Measurements from ENCODE around the gene PACSIN2. TPM values are rescaled to one million over a fixed set of nuclear protein-coding genes. Genes with fewer than 3 reads are reported as not detected.
"Not testable (repeated sequence)": the region's sequence is repeated elsewhere in the genome, so short reads cannot be mapped to it uniquely, and the experiment has no call there.

Gene PACSIN2
- total RNA-seq, 1 donor from 2014 or later = 61.0 TPM

DNA sequence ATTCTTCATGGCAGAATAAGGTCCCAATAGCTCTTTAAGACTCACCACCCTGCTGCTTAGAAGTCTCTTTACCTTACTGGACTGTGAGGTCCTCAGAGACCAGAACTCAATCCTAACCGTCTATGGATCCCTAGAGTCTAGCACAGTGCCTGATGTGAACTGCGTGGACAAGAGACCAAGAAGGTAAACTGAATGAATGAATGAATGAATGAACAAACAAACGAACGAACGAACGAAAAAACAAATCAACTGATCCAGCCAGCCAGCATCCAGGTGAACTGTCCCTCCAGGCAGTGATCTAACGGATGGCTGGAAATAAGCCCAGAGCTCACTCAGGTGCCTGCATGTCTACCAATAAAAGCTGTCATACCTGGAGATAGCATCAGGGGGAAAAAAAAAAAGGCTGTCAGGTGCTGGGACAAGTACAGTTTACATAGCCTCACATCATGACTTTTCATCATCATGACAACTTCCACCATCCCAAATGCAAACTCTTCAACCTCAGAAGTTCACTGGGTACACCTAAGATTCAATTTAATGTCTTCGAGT lies 59.8 kb downstream of the PACSIN2 start:
- TF ChIP-seq, protein P1, sequence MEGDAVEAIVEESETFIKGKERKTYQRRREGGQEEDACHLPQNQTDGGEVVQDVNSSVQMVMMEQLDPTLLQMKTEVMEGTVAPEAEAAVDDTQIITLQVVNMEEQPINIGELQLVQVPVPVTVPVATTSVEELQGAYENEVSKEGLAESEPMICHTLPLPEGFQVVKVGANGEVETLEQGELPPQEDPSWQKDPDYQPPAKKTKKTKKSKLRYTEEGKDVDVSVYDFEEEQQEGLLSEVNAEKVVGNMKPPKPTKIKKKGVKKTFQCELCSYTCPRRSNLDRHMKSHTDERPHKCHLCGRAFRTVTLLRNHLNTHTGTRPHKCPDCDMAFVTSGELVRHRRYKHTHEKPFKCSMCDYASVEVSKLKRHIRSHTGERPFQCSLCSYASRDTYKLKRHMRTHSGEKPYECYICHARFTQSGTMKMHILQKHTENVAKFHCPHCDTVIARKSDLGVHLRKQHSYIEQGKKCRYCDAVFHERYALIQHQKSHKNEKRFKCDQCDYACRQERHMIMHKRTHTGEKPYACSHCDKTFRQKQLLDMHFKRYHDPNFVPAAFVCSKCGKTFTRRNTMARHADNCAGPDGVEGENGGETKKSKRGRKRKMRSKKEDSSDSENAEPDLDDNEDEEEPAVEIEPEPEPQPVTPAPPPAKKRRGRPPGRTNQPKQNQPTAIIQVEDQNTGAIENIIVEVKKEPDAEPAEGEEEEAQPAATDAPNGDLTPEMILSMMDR (IDR thresholded peaks at IDR 0.05; ENCODE audit: unreplicated experiment) = no peak
- H3K27me3 Mint-ChIP-seq = no peaks in the 10 kb centered on the region
- no peak overlapping the region for H3K4me3 Mint-ChIP-seq (ENCODE audit: low read depth)
- peaks cover 6% of the 10 kb centered on the region for H3K9me3 Mint-ChIP-seq (ENCODE audit: low read depth)
- H3K4me1 Mint-ChIP-seq (ENCODE audit: low read depth) = peaks cover 50% of the 10 kb centered on the region
- no peak for DNase-seq (ENCODE audit: low spot score, unreplicated experiment)
- H3K36me3 Mint-ChIP-seq (ENCODE audit: insufficient read depth) = peaks cover 6% of the 10 kb centered on the region
- no peak overlapping the region for H3K27ac Mint-ChIP-seq

DNA sequence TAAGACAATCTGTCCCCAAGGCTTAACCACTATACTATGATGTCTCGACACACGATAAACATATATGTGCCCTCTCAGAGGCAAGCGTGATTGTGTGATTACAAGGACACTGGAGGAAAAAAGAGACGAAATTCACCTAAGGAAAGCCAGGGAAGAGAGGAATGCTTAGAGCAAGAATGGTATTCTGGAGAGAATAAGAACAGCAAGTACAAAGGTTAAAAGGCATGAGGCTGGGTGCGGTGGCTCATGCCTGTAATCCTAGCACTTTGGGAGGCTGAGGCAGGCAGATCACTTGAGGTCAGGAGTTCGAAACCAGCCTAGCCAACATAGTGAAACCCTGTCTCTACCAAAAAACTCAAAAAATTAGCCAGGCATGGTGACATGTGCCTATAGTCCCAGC lies 61.2 kb downstream of the PACSIN2 start:
- H3K36me3 Mint-ChIP-seq (ENCODE audit: insufficient read depth); DNase-seq (ENCODE audit: low spot score, unreplicated experiment); H3K4me3 Mint-ChIP-seq (ENCODE audit: low read depth); H3K27me3 Mint-ChIP-seq; H3K27ac Mint-ChIP-seq; H3K9me3 Mint-ChIP-seq (ENCODE audit: low read depth): not testable (repeated sequence)
- H3K4me1 Mint-ChIP-seq (ENCODE audit: low read depth) = peaks cover 38% of the 10 kb centered on the region

DNA sequence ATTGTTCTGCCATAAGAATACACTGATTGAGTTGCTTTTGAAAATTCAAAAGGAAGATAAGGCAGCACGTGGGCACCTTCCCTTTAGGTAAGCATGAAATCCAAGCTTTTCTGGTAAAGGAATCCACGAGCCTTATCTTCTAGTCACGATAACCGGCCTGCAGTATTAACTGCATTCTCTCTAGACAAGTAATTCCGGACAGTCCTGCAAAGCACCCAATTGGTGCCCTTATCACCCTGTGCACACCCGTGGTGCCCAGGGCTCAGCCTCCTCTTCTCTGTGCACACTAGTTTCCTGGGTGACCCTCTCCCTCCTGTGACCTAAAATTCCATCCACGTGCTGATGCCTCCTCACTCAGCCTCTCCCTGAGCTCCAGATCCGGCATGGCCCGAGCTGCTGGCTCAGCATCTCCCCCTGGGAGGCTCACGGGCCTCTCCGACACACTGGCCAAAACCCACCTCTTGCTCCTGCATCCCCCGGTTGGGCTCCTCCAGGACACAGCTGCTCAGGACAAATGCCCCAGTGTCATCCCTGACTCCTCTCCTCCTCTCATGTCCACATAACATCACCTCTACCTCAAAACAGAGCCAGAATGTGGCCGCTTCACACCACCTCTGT lies 63.7 kb downstream of the PACSIN2 start:
- Mint-ChIP-seq H3K4me1 (ENCODE audit: low read depth) (peaks cover 42% of the 10 kb centered on the region), H3K27me3 (no peaks in the 10 kb centered on the region), H3K36me3 (ENCODE audit: insufficient read depth) (peaks cover 8% of the 10 kb centered on the region), H3K27ac (peak overlapping the region; percentile 29), H3K4me3 (ENCODE audit: low read depth) (no peak overlapping the region), H3K9me3 (ENCODE audit: low read depth) (peaks cover 6% of the 10 kb centered on the region)
- TF ChIP-seq, protein P1 (IDR thresholded peaks at IDR 0.05; ENCODE audit: unreplicated experiment) = no peak
- DNase-seq (ENCODE audit: low spot score, unreplicated experiment) = no peak

DNA sequence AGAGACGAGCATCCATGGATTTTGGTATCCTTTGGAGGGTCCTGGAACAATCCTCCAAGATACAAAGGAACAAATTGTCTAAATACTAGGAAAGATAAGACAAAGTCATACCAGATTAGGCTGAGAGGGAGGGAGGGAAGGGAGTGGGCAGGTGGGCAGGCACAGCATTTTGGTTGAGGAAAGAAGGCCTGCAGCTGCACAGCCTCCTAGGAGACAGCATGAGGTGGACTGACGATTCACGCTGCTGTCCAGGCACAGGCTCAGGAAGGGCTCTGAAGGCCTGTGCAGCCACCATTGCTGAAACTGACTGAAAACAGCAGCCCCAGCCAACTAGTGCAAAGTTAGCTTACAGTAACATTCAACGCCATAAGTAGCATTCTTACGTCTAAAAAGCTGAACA lies 64.7 kb downstream of the PACSIN2 start:
- Mint-ChIP-seq H3K9me3 (ENCODE audit: low read depth) (no peaks in the 10 kb centered on the region), H3K27me3 (no peaks in the 10 kb centered on the region), H3K4me1 (ENCODE audit: low read depth) (peaks cover 48% of the 10 kb centered on the region), H3K27ac (no peak overlapping the region), H3K4me3 (ENCODE audit: low read depth) (no peak overlapping the region), H3K36me3 (ENCODE audit: insufficient read depth) (peaks cover 5% of the 10 kb centered on the region)
- TF ChIP-seq, protein P1 (IDR thresholded peaks at IDR 0.05; ENCODE audit: unreplicated experiment) = no peak
- DNase-seq (ENCODE audit: low spot score, unreplicated experiment) = no peak

DNA sequence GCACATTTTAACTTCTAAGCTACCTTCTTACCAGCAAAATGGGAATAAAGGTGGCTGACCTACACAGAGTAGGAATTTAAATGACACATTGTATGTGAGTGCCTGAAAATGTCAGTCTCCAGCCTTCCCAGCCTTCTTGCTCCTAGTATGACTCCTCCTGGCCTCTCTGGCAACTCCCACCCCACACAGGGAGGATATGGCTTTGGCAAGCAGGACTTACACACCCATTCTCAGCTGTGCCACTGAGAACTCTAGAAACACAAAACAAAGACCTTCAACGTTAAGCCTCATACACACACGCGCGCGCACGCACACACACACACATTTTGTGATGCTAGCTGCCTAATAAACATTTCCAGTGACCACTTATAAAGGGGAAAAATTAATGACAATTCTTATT lies 65.8 kb downstream of the PACSIN2 start:
- DNase-seq (ENCODE audit: low spot score, unreplicated experiment) = no peak

More for the DNA sequence above, 65.8 kb downstream of the PACSIN2 start:
- H3K4me1 Mint-ChIP-seq (ENCODE audit: low read depth) = peaks cover 48% of the 10 kb centered on the region
- H3K36me3 Mint-ChIP-seq (ENCODE audit: insufficient read depth) = peaks cover 5% of the 10 kb centered on the region
- H3K4me3 Mint-ChIP-seq (ENCODE audit: low read depth) = no peak overlapping the region
- H3K9me3 Mint-ChIP-seq (ENCODE audit: low read depth) = no peaks in the 10 kb centered on the region
- no peaks in the 10 kb centered on the region for H3K27me3 Mint-ChIP-seq
- H3K27ac Mint-ChIP-seq = peak overlapping the region; percentile 83
- TF ChIP-seq, protein P1 (IDR thresholded peaks at IDR 0.05; ENCODE audit: unreplicated experiment) = no peak
